ENCODE data around the gene PTPRG. TPM values are rescaled to one million over a fixed set of nuclear protein-coding genes. Genes with fewer than 3 reads are reported as not detected.

PTPRG gene
- total RNA-seq, 1 donor from 2014 or later: 39.6 TPM

DNA sequence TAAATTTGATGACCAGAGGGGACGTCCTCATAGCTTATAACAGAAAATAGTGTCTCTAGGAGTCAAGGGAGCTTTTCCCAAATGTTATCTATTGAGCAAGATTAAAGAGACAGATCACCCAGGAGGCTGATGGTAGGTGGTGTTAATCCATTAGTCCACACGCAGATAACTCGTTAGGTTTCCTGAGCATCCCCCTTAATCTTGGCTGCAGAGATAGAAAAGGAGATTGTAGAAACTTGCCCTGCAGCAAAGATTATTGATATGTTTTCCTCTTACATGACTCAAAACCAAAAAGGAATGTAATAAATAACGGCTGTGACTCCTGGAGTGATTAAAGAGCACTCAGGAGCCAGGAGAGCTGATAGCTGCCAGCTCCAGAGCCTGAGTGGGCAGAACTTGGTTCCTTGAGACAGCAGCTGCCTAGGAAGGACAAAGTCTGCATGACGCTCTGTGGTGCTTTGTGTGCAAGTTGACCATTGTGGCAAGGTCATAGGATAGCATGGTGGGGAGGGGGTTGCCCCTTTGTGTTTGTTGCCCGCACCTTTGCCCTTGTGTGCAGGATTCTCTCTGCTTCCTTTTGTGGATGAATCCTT, 234.8 kb downstream of the PTPRG start:
- H3K9me3 ChIP-seq (ENCODE audit: insufficient read depth, low read depth, low read length): no peaks in the 10 kb centered on the region
- no peaks in the 10 kb centered on the region for H3K79me2 ChIP-seq (ENCODE audit: insufficient read depth, low read length)
- no peaks in the 10 kb centered on the region for H3K9me3 Mint-ChIP-seq (ENCODE audit: unreplicated experiment)
- no peak overlapping the region for H3K27ac Mint-ChIP-seq (ENCODE audit: unreplicated experiment)
- H3K4me3 Mint-ChIP-seq (ENCODE audit: unreplicated experiment): no peak overlapping the region
- peaks cover 18% of the 10 kb centered on the region for H4K20me1 ChIP-seq (ENCODE audit: insufficient read depth, low read length)
- H3K27me3 ChIP-seq (ENCODE audit: insufficient read depth, low read length): no peaks in the 10 kb centered on the region
- no peaks in the 10 kb centered on the region for H3K36me3 ChIP-seq (ENCODE audit: insufficient read depth, low read length)
- no peaks in the 10 kb centered on the region for H3K36me3 Mint-ChIP-seq (ENCODE audit: low read depth, unreplicated experiment)
- H2AFZ ChIP-seq (ENCODE audit: low read depth, low read length): no peak overlapping the region
- H3K4me1 ChIP-seq (ENCODE audit: insufficient read depth, low read length): no peaks in the 10 kb centered on the region
- no peak overlapping the region for H3K9ac ChIP-seq (ENCODE audit: low read length)
- TF ChIP-seq, protein P1, sequence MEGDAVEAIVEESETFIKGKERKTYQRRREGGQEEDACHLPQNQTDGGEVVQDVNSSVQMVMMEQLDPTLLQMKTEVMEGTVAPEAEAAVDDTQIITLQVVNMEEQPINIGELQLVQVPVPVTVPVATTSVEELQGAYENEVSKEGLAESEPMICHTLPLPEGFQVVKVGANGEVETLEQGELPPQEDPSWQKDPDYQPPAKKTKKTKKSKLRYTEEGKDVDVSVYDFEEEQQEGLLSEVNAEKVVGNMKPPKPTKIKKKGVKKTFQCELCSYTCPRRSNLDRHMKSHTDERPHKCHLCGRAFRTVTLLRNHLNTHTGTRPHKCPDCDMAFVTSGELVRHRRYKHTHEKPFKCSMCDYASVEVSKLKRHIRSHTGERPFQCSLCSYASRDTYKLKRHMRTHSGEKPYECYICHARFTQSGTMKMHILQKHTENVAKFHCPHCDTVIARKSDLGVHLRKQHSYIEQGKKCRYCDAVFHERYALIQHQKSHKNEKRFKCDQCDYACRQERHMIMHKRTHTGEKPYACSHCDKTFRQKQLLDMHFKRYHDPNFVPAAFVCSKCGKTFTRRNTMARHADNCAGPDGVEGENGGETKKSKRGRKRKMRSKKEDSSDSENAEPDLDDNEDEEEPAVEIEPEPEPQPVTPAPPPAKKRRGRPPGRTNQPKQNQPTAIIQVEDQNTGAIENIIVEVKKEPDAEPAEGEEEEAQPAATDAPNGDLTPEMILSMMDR (IDR thresholded peaks at IDR 0.05; ENCODE audit: insufficient read depth, low read depth, low read length): no peak
- TF ChIP-seq EZH2 (IDR thresholded peaks at IDR 0.05; ENCODE audit: insufficient read depth, low read length): no peak
- H3K27ac ChIP-seq (ENCODE audit: low read depth, low read length): no peak overlapping the region
- H3K4me3 ChIP-seq (ENCODE audit: insufficient read depth, low read depth, low read length): no peak overlapping the region
- H3K4me1 Mint-ChIP-seq (ENCODE audit: low read depth, unreplicated experiment): peaks cover 2% of the 10 kb centered on the region
- H3K4me2 ChIP-seq (ENCODE audit: low read length): no peak overlapping the region
- FAIRE-seq (no peak), DNase-seq (ENCODE audit: low read depth) (no peak)
- H3K27me3 Mint-ChIP-seq (ENCODE audit: low read depth, unreplicated experiment): no peaks in the 10 kb centered on the region

DNA sequence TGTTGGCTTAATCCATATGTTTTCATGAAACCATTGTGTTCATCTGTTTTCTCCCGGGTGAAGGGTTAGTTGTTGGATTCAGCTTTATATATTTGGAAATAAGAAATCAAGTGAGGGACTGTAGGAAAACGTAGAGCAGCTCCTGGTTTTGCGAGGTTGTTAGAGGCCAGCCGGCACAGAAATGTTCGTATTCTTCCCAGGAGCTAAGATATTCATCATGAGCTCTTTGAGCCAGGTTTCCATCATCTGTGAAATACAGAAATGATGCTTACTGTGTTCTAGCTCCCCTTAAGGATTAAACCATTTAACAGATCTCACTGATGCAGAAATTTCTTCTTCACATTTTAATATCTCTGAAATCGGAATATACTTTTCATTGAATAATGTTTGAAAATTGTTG, 235.5 kb downstream of the PTPRG start:
- Histone ChIP-seq H2AFZ (ENCODE audit: low read depth, low read length) (no peak overlapping the region), H3K4me1 (ENCODE audit: insufficient read depth, low read length) (no peaks in the 10 kb centered on the region), H3K4me3 (ENCODE audit: insufficient read depth, low read depth, low read length) (no peak overlapping the region), H3K36me3 (ENCODE audit: insufficient read depth, low read length) (no peaks in the 10 kb centered on the region), H3K27ac (ENCODE audit: low read depth, low read length) (no peak overlapping the region), H4K20me1 (ENCODE audit: insufficient read depth, low read length) (peaks cover 18% of the 10 kb centered on the region), H3K79me2 (ENCODE audit: insufficient read depth, low read length) (no peaks in the 10 kb centered on the region), H3K9me3 (ENCODE audit: insufficient read depth, low read depth, low read length) (no peaks in the 10 kb centered on the region), H3K9ac (ENCODE audit: low read length) (no peak overlapping the region), H3K27me3 (ENCODE audit: insufficient read depth, low read length) (no peaks in the 10 kb centered on the region), H3K4me2 (ENCODE audit: low read length) (no peak overlapping the region)
- H3K36me3 Mint-ChIP-seq (ENCODE audit: low read depth, unreplicated experiment): no peaks in the 10 kb centered on the region
- no peak overlapping the region for H3K4me3 Mint-ChIP-seq (ENCODE audit: unreplicated experiment)
- FAIRE-seq (no peak), DNase-seq (ENCODE audit: low read depth) (no peak)
- H3K27me3 Mint-ChIP-seq (ENCODE audit: low read depth, unreplicated experiment): no peaks in the 10 kb centered on the region
- TF ChIP-seq, protein P1 (IDR thresholded peaks at IDR 0.05; ENCODE audit: insufficient read depth, low read depth, low read length): no peak
- no peak for TF ChIP-seq EZH2 (IDR thresholded peaks at IDR 0.05; ENCODE audit: insufficient read depth, low read length)
- H3K4me1 Mint-ChIP-seq (ENCODE audit: low read depth, unreplicated experiment): peaks cover under 1% of the 10 kb centered on the region
- H3K9me3 Mint-ChIP-seq (ENCODE audit: unreplicated experiment): no peaks in the 10 kb centered on the region
- H3K27ac Mint-ChIP-seq (ENCODE audit: unreplicated experiment): no peak overlapping the region

DNA sequence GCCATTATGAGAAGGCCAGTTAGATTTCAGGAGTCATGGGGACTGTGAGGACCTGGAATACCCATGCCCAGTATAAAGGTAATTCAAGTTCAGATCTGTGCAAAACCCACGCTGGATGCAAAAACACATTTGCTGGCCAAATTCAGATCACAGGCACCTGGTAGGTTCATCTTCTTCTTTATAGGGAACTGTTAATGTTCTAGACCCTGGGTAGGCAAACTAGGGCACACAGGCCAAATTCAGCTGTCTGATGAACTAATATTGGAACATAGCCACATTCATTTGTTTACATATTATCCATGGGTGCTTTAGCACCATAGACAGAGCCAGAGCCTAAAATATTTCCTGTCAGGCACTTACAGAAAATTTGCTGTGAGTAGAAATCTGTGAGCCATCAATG, 241.4 kb downstream of the PTPRG start:
- no peak overlapping the region for H3K4me3 Mint-ChIP-seq (ENCODE audit: unreplicated experiment)
- H4K20me1 ChIP-seq (ENCODE audit: insufficient read depth, low read length): peaks cover 41% of the 10 kb centered on the region
- no peak overlapping the region for H3K27ac ChIP-seq (ENCODE audit: low read depth, low read length)
- H3K36me3 ChIP-seq (ENCODE audit: insufficient read depth, low read length): no peaks in the 10 kb centered on the region
- FAIRE-seq (no peak), DNase-seq (ENCODE audit: low read depth) (no peak)
- TF ChIP-seq EZH2 (IDR thresholded peaks at IDR 0.05; ENCODE audit: insufficient read depth, low read length): no peak
- TF ChIP-seq, protein P1 (IDR thresholded peaks at IDR 0.05; ENCODE audit: insufficient read depth, low read depth, low read length): no peak
- peaks cover 2% of the 10 kb centered on the region for H3K4me1 Mint-ChIP-seq (ENCODE audit: low read depth, unreplicated experiment)
- no peaks in the 10 kb centered on the region for H3K36me3 Mint-ChIP-seq (ENCODE audit: low read depth, unreplicated experiment)
- no peak overlapping the region for H3K4me2 ChIP-seq (ENCODE audit: low read length)
- H3K27me3 ChIP-seq (ENCODE audit: insufficient read depth, low read length): no peaks in the 10 kb centered on the region
- no peaks in the 10 kb centered on the region for H3K4me1 ChIP-seq (ENCODE audit: insufficient read depth, low read length)
- H3K9me3 Mint-ChIP-seq (ENCODE audit: unreplicated experiment): no peaks in the 10 kb centered on the region
- H3K79me2 ChIP-seq (ENCODE audit: insufficient read depth, low read length): no peaks in the 10 kb centered on the region
- no peak overlapping the region for H3K4me3 ChIP-seq (ENCODE audit: insufficient read depth, low read depth, low read length)
- H3K9me3 ChIP-seq (ENCODE audit: insufficient read depth, low read depth, low read length): no peaks in the 10 kb centered on the region
- H3K9ac ChIP-seq (ENCODE audit: low read length): no peak overlapping the region
- no peak overlapping the region for H2AFZ ChIP-seq (ENCODE audit: low read depth, low read length)
- no peak overlapping the region for H3K27ac Mint-ChIP-seq (ENCODE audit: unreplicated experiment)
- no peaks in the 10 kb centered on the region for H3K27me3 Mint-ChIP-seq (ENCODE audit: low read depth, unreplicated experiment)
